H1 (cell line): ENCODE data around the gene AGR2. TPM values are rescaled to one million over a fixed set of nuclear protein-coding genes. Genes with fewer than 3 reads are reported as not detected.

Source experiments
- BCL11A ChIP-seq, 2 experiments: IDR thresholded peaks; one replicate each; pipeline ENCODE4 v1.6.1; 2011; ENCODE audit warnings: low read depth in 2 of 2, low read length in 2 of 2, mild to moderate bottlenecking in 2 of 2
- CEBPB ChIP-seq: IDR thresholded peaks from 2 replicates; pipeline ENCODE4 v1.6.1; 2012; ENCODE audit warnings: low read depth, low read length
- CHD7 ChIP-seq: fragments of 300-600 bp; sonication (generic); IDR thresholded peaks from 2 replicates; pipeline ENCODE4 v1.7.1; 2012; ENCODE audit warnings: low read length, moderate library complexity, mild to moderate bottlenecking, inconsistent platforms; ENCODE audit not compliant: insufficient replicate concordance
- EGR1 ChIP-seq: IDR thresholded peaks from 2 replicates; pipeline ENCODE4 v1.6.1; 2011; ENCODE audit warnings: low read depth, low read length, borderline replicate concordance
- JUN ChIP-seq: IDR thresholded peaks from 2 replicates; pipeline ENCODE4 v1.6.1; 2011; ENCODE audit warnings: low read depth, mild to moderate bottlenecking, improper control_type of control experiment, low read length
- polyA plus RNA-seq, 7 experiments: library from polyadenylated mRNA; depleted of rRNA in 3 of 7; stranded (reverse) in 5 of 7; unstranded in 2 of 7; fragments of >200 nt in 5 of 7; fragments of 200-250 nt in 2 of 7; gene quantifications; 1 replicate in 5 of 7; 2 replicates in 1 of 7; 4 replicates in 1 of 7; pipeline versions ENCODE4 v1.2.1 to v1.2.3, GENCODE V29; 2011 to 2013; ENCODE audit warnings: missing spikeins in 2 of 7, mixed read lengths in 2 of 7
- total RNA-seq: library from RNA; stranded (reverse); fragmentation: NEBNext Ultra II Directional; extraction: Animal tissue kit (Norgen Biotek cat#: 25700); gene quantifications from 2 replicates; pipeline ENCODE4 v1.2.1, GENCODE V29; 2021

Gene AGR2
- total and polyA plus RNA-seq, 2 of the 8 experiments (the other 6 are each of a cell fraction or from before 2014, with no cell fraction given): not detected

- TF ChIP-seq CHD7 (no peak), BCL11A (IDR thresholded peaks at IDR 0.05; ENCODE audit: low read depth in 2 of 2, low read length in 2 of 2) (no peak), JUN (no peak), CEBPB (no peak), EGR1 (no peak)
- TF ChIP-seq, all 59 proteins: peak for 0
These were observed 18.5 kb downstream of the AGR2 start (continued) for GRCh38 chr7:16786257-16786656.
